Measurements from ENCODE around the gene MAP2K3. TPM values are rescaled to one million over a fixed set of nuclear protein-coding genes. Genes with fewer than 3 reads are reported as not detected.

The MAP2K3 gene
- total RNA-seq, 1 donor from 2014 or later = 42.2 TPM

- ATAC-seq = no peak
- intact Hi-C loops (cut with DNase I) = loop anchor here (10.0 kb wide), 1 partner anchor 63 kb away; the partner anchor contains the start of gene TMEM11
- no peak for DNase-seq (ENCODE audit: low spot score)
Observed at GRCh38 chr17:21277332-21277731, 7.2 kb upstream of the MAP2K3 start.

- intact Hi-C loops (cut with DNase I) = loop anchor here (10.0 kb wide), 1 partner anchor 64 kb away; the partner anchor contains the start of gene TMEM11
- ATAC-seq (no peak), DNase-seq (ENCODE audit: low spot score) (no peak)
Observed at GRCh38 chr17:21278450-21279197, 5.9 kb upstream of the MAP2K3 start.

- ATAC-seq (no peak), DNase-seq (ENCODE audit: low spot score) (no peak)
- intact Hi-C loops (cut with DNase I) = loop anchor here (10.0 kb wide), 1 partner anchor 64 kb away; the partner anchor contains the start of gene TMEM11
Observed at GRCh38 chr17:21279198-21279535, 5.3 kb upstream of the MAP2K3 start.

GRCh38 chr17:21279582-21279981 lies 4.9 kb upstream of the MAP2K3 start:
- ATAC-seq = no peak
- intact Hi-C loops (cut with DNase I) = loop anchor here (10.0 kb wide), 1 partner anchor 65 kb away; the partner anchor contains the start of gene TMEM11
- no peak for DNase-seq (ENCODE audit: low spot score)

GRCh38 chr17:21280081-21280518 lies 4.4 kb upstream of the MAP2K3 start:
- DNase-seq (ENCODE audit: low spot score) (peak; percentile 93), ATAC-seq (peak; percentile 62)
- intact Hi-C loops (cut with DNase I) = no loop called here

GRCh38 chr17:21282231-21282630 lies 2.3 kb upstream of the MAP2K3 start:
- intact Hi-C loops (cut with DNase I) = no loop called here
- ATAC-seq (no peak), DNase-seq (ENCODE audit: low spot score) (no peak)

GRCh38 chr17:21282850-21283249 lies 1.7 kb upstream of the MAP2K3 start:
- DNase-seq (ENCODE audit: low spot score) (no peak), ATAC-seq (no peak)

GRCh38 chr17:21283482-21284318 lies 811 bp upstream of the MAP2K3 start:
- no peak for ATAC-seq
- intact Hi-C loops (cut with DNase I) = no loop called here
- DNase-seq (ENCODE audit: low spot score) = no peak

More at GRCh38 chr17:21282850-21283249, 1.7 kb upstream of the MAP2K3 start:
- intact Hi-C loops (cut with DNase I) = no loop called here

- intact Hi-C loops (cut with DNase I) = loop anchor here (1.0 kb wide), 1 partner anchor 33 kb away; no protein-coding TSS in a partner anchor
- DNase-seq (ENCODE audit: low spot score) (no peak), ATAC-seq (no peak)
Observed at GRCh38 chr17:21285164-21286065, 904 bp downstream of the MAP2K3 start.

GRCh38 chr17:21286066-21286770 lies 1.7 kb downstream of the MAP2K3 start:
- intact Hi-C loops (cut with DNase I) = loop anchor here (1.0 kb wide), 1 partner anchor 32 kb away; no protein-coding TSS in a partner anchor
- ATAC-seq = peak; percentile 76
- DNase-seq (ENCODE audit: low spot score) = peak; percentile 90

- no peak for ATAC-seq
- no peak for DNase-seq (ENCODE audit: low spot score)
- intact Hi-C loops (cut with DNase I) = loop anchor here (1.0 kb wide), 1 partner anchor 31 kb away; no protein-coding TSS in a partner anchor
Observed at GRCh38 chr17:21286909-21287702, 2.6 kb downstream of the MAP2K3 start.

- DNase-seq (ENCODE audit: low spot score) = peak; percentile 94
- intact Hi-C loops (cut with DNase I) = no loop called here
- peak; percentile 62 for ATAC-seq
Observed at GRCh38 chr17:21287703-21288449, 3.4 kb downstream of the MAP2K3 start.

GRCh38 chr17:21288571-21289017 lies 4.1 kb downstream of the MAP2K3 start:
- intact Hi-C loops (cut with DNase I) = no loop called here
- ATAC-seq (no peak), DNase-seq (ENCODE audit: low spot score) (no peak)

GRCh38 chr17:21289175-21289901 lies 4.8 kb downstream of the MAP2K3 start:
- DNase-seq (ENCODE audit: low spot score) = no peak
- intact Hi-C loops (cut with DNase I) = no loop called here
- ATAC-seq = no peak

- no peak for ATAC-seq
- intact Hi-C loops (cut with DNase I) = no loop called here
- DNase-seq (ENCODE audit: low spot score) = no peak
Observed at GRCh38 chr17:21289902-21290571, 5.5 kb downstream of the MAP2K3 start.

Data from sciatic nerve (tissue), 2 donors.